NCI-H446 (cell line): Measurements from ENCODE around the gene PPIP5K2.
"Not testable (repeated sequence)": the region's sequence is repeated elsewhere in the genome, so short reads cannot be mapped to it uniquely, and the experiment has no call there.

Experiments used
- DNase-seq, 2 experiments: peaks; one replicate each; lab custom pipeline; 2025; lab: John Stamatoyannopoulos, UW

The PPIP5K2 gene

GRCh38 chr5:103207653-103208052, 87.6 kb downstream of the PPIP5K2 start:
- DNase-seq = no peak

GRCh38 chr5:103208460-103208859, 88.4 kb downstream of the PPIP5K2 start:
- DNase-seq = no peak

- DNase-seq = no peak
These were observed 89.0 kb downstream of the PPIP5K2 start for GRCh38 chr5:103209065-103209464.

GRCh38 chr5:103210952-103211351, 90.9 kb downstream of the PPIP5K2 start:
- DNase-seq = no peak

GRCh38 chr5:103211576-103212561, 91.8 kb downstream of the PPIP5K2 start:
- DNase-seq = no peak

GRCh38 chr5:103216137-103216536, 96.0 kb downstream of the PPIP5K2 start:
- DNase-seq = no peak

GRCh38 chr5:103216697-103217096, 96.6 kb downstream of the PPIP5K2 start:
- DNase-seq = no peak

- no peak for DNase-seq
These were observed 97.0 kb downstream of the PPIP5K2 start for GRCh38 chr5:103217101-103217500.

GRCh38 chr5:103218164-103218563, 98.1 kb downstream of the PPIP5K2 start:
- DNase-seq = no peak

GRCh38 chr5:103219074-103219473, 99.0 kb downstream of the PPIP5K2 start:
- DNase-seq = not testable (repeated sequence)

- DNase-seq = no peak
These were observed 103.2 kb downstream of the PPIP5K2 start for GRCh38 chr5:103223031-103223955.

GRCh38 chr5:103224118-103224893, 104.2 kb downstream of the PPIP5K2 start:
- peak; percentile 48 to 71 for DNase-seq

- no peak for DNase-seq
These were observed 104.8 kb downstream of the PPIP5K2 start for GRCh38 chr5:103224894-103225246.

- no peak for DNase-seq
These were observed 108.0 kb downstream of the PPIP5K2 start for GRCh38 chr5:103228061-103228460.

- no peak for DNase-seq
These were observed 108.5 kb downstream of the PPIP5K2 start for GRCh38 chr5:103228588-103228987.

- peak; percentile 17 to 44 for DNase-seq
These were observed 112.4 kb downstream of the PPIP5K2 start for GRCh38 chr5:103232393-103232999.

- DNase-seq = no peak
These were observed 114.3 kb downstream of the PPIP5K2 start for GRCh38 chr5:103234239-103234975.

- no peak for DNase-seq
These were observed 115.8 kb downstream of the PPIP5K2 start for GRCh38 chr5:103235891-103236290.

GRCh38 chr5:103237778-103238177, 117.7 kb downstream of the PPIP5K2 start:
- DNase-seq = no peak

GRCh38 chr5:103243665-103244064, 123.6 kb downstream of the PPIP5K2 start:
- no peak for DNase-seq

GRCh38 chr5:103244398-103244797, 124.3 kb downstream of the PPIP5K2 start:
- DNase-seq = no peak
